OCI-LY7 (cell line): Measurements from ENCODE around the gene HNF1A. TPM values are rescaled to one million over a fixed set of nuclear protein-coding genes. Genes with fewer than 3 reads are reported as not detected.
"Not testable (repeated sequence)": the region's sequence is repeated elsewhere in the genome, so short reads cannot be mapped to it uniquely, and the experiment has no call there.

Experiments used
- BruUV-seq: library from RNA; stranded (reverse); fragments of 400-500 nt; replicated peaks from 2 replicates; lab custom pipeline; 2021; lab: Mats Ljungman, UMichigan
- CTCF ChIA-PET: fragments of 300-600 bp; sonication (Branson Sonifier 250); formaldehyde crosslinking; loops from one replicate; lab custom pipeline; 2022; ENCODE audit warnings: antibody characterized with exemption; ENCODE audit not compliant: unreplicated experiment; lab: Charles Lee
- POLR2A ChIA-PET: fragments of 300-600 bp; sonication (Branson Sonifier 250); formaldehyde crosslinking; loops from one replicate; lab custom pipeline; 2022; ENCODE audit warnings: antibody characterized with exemption; lab: Charles Lee
- DNase-seq: peaks from one replicate; pipeline ENCODE4 v3.0.0-alpha.2; 2015; ENCODE audit warnings: low spot score
- H2AFZ ChIP-seq: fragments of 200-600 bp; sonication (generic), shearing (Covaris generic); 2 replicates; pipeline ENCODE4 v1.6.1; 2014; ENCODE audit warnings: mild to moderate bottlenecking, antibody characterized with exemption, low read length, moderate library complexity
- H3K27ac ChIP-seq: fragments of 200-600 bp; sonication (generic); 2 replicates; pipeline ENCODE4 v1.5.1; 2014; ENCODE audit warnings: mixed run types, low read depth, mild to moderate bottlenecking, moderate library complexity, low read length, inconsistent platforms; ENCODE audit not compliant: poor library complexity, severe bottlenecking
- H3K36me3 ChIP-seq: fragments of 200-600 bp; sonication (generic); 2 replicates; pipeline ENCODE4 v1.6.1; 2014; ENCODE audit warnings: mild to moderate bottlenecking, antibody characterized with exemption, low read length, moderate library complexity, mixed read lengths; ENCODE audit not compliant: insufficient read depth
- H3K4me1 ChIP-seq: fragments of 200-600 bp; sonication (generic); 2 replicates; pipeline ENCODE4 v1.5.1; 2014; ENCODE audit warnings: mild to moderate bottlenecking, low read length; ENCODE audit not compliant: insufficient read depth, poor library complexity, severe bottlenecking
- H3K4me2 ChIP-seq: fragments of 200-600 bp; sonication (generic); 2 replicates; pipeline ENCODE4 v1.6.1; 2014; ENCODE audit warnings: mild to moderate bottlenecking, low read length
- H3K4me3 ChIP-seq: fragments of 200-600 bp; sonication (generic); 2 replicates; pipeline ENCODE4 v1.5.1; 2014; ENCODE audit warnings: mild to moderate bottlenecking, low read depth, low read length; ENCODE audit not compliant: poor library complexity, severe bottlenecking
- H3K79me2 ChIP-seq: fragments of 200-600 bp; sonication (generic); 2 replicates; pipeline ENCODE4 v1.6.1; 2016; ENCODE audit warnings: low read depth, mild to moderate bottlenecking, low read length, moderate library complexity, mixed read lengths; ENCODE audit not compliant: insufficient read depth
- H3K9me2 ChIP-seq: fragments of 200-600 bp; sonication (generic); 2 replicates; pipeline ENCODE4 v1.6.1; 2016; ENCODE audit warnings: mild to moderate bottlenecking, low read length, mixed read lengths; ENCODE audit not compliant: insufficient read depth
- H3K9me3 ChIP-seq: fragments of 200-600 bp; sonication (generic); 2 replicates; pipeline ENCODE4 v1.6.1; 2014; ENCODE audit warnings: mild to moderate bottlenecking, mixed run types, low read length, mixed read lengths
- H4K20me1 ChIP-seq: fragments of 200-600 bp; sonication (generic); 2 replicates; pipeline ENCODE4 v1.6.1; 2014; ENCODE audit warnings: mild to moderate bottlenecking, antibody characterized with exemption, low read length, moderate library complexity, mixed read lengths; ENCODE audit not compliant: insufficient read depth
- EZH2phosphoT487 ChIP-seq: fragments of 200-600 bp; sonication (generic); IDR thresholded peaks from 2 replicates; pipeline ENCODE4 v1.6.1; 2018; ENCODE audit warnings: low read depth, borderline replicate concordance, mild to moderate bottlenecking, mixed run types, antibody characterized with exemption, low read length, moderate library complexity, mixed read lengths
- intact Hi-C: fragments of 100-400 bp; cut with micrococcal nuclease; formaldehyde crosslinking; loops from one replicate; pipeline ENCODE4 v1.10.0; 2022; ENCODE audit not compliant: unreplicated experiment
- total RNA-seq, 2 experiments: library from RNA; depleted of rRNA in 1 of 2; stranded (reverse); fragments of >200 nt in 1 of 2; shearing (Covaris generic) in 1 of 2; gene quantifications; 2 replicates each; pipeline ENCODE4 v1.2.3, GENCODE V29; 2014 to 2022
- TF ChIP-seq, protein P1 (sequence below): fragments of 200-600 bp; sonication (generic); conservative IDR thresholded peaks from 2 replicates; pipeline ENCODE4 v1.5.1; 2014; ENCODE audit warnings: mild to moderate bottlenecking, antibody characterized with exemption, low read length, moderate library complexity, mixed read lengths

HNF1A gene
- total RNA-seq, 2 experiments from 2014 or later, result not detected

DNA sequence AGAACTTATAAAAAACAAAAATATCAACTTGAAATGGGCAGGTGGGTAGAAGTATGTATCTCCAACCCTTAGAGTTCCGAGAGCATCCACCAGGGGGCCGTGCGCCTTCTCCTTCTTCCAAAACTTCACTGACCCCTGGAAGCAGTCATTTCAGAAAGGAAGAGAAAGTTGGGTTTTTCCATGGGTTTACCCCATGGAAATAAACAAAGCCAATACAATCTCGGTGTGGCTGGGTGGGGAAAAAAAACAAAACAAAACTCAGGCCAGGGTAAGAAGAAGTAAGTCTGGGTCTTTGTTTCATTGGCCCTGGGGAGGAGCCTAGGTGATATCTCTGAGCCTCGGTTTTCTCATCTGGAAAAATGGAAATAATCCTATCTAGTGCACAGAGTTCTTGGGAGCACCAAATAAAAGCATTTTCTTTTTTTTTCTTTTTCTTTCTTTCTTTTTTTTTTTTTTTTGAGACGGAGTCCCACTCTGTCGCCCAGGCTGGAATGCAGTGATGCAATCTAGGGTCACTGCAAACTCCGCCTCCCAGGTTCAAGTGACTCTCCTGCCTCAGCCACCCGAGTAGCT is 33.6 kb upstream of the HNF1A start:
- H3K4me1 ChIP-seq, result no peaks in the 10 kb centered on the region
- no peak overlapping the region for H3K4me3 ChIP-seq
- DNase-seq, result peak; percentile 51
- CTCF ChIA-PET, result no interaction called here
- no peaks in the 10 kb centered on the region for H3K36me3 ChIP-seq
- TF ChIP-seq EZH2phosphoT487, result no peak
- TF ChIP-seq, protein P1, sequence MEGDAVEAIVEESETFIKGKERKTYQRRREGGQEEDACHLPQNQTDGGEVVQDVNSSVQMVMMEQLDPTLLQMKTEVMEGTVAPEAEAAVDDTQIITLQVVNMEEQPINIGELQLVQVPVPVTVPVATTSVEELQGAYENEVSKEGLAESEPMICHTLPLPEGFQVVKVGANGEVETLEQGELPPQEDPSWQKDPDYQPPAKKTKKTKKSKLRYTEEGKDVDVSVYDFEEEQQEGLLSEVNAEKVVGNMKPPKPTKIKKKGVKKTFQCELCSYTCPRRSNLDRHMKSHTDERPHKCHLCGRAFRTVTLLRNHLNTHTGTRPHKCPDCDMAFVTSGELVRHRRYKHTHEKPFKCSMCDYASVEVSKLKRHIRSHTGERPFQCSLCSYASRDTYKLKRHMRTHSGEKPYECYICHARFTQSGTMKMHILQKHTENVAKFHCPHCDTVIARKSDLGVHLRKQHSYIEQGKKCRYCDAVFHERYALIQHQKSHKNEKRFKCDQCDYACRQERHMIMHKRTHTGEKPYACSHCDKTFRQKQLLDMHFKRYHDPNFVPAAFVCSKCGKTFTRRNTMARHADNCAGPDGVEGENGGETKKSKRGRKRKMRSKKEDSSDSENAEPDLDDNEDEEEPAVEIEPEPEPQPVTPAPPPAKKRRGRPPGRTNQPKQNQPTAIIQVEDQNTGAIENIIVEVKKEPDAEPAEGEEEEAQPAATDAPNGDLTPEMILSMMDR, result peak; percentile 83
- no peak overlapping the region for H3K27ac ChIP-seq
- intact Hi-C loops, result no loop called here
- no peaks in the 10 kb centered on the region for H3K9me2 ChIP-seq
- no peak overlapping the region for H2AFZ ChIP-seq
- no peaks in the 10 kb centered on the region for H3K9me3 ChIP-seq
- no TSS peak for BruUV-seq
- H3K79me2 ChIP-seq, result no peaks in the 10 kb centered on the region
- H3K4me2 ChIP-seq, result no peak overlapping the region
- POLR2A ChIA-PET, result no interaction called here
- H4K20me1 ChIP-seq, result no peaks in the 10 kb centered on the region

DNA sequence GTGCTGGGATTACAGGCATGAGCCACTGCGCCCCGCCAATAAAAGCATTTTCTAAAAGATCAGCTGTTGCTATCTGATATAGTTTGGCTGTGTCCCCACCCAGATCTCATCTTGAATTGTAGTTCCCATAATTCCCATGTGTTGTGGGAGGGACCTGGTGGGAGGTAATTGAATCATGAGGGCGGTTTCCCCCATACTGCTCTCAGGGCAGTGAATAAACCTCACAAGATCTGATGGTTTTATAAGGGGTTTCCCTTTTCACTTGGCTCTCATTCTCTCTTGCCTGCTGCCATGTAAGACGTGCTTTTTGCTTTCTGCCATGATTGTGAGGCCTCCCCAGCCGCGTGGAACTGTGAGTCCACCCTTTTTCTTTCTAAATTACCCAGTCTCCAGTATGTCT is 32.8 kb upstream of the HNF1A start:
- H3K9me2 ChIP-seq, BruUV-seq, POLR2A ChIA-PET, H3K4me3 ChIP-seq, H3K36me3 ChIP-seq, DNase-seq, H3K27ac ChIP-seq, H3K4me2 ChIP-seq, H3K79me2 ChIP-seq, H3K4me1 ChIP-seq, H4K20me1 ChIP-seq, CTCF ChIA-PET, H3K9me3 ChIP-seq, H2AFZ ChIP-seq, intact Hi-C loops: not testable (repeated sequence)

DNA sequence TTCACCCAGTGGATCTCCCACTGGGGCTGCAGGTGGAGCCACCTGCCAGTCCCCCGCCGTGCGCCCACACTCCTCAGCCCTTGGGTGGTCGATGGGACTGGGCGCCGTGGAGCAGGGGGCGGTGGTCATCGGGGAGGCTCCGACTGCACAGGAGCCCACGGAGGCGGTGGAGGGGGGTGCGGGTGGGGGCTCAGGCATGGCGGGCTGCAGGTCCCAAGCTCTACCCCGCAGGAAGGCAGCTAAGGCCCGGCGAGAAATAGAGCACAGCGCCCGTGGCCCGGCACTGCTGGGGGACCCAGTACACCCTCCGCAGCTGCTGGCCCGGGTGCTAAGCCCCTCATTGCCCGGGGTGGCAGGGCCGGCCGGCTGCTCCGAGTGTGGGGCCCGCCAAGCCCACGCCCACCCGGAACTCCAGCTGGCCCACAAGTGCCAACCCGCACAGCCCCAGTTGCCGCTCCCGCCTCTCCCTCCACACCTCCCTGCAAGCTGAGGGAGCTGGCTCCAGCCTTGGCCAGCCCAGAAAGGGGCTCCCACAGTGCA is 28.0 kb upstream of the HNF1A start:
- H3K9me3 ChIP-seq, H3K4me1 ChIP-seq, DNase-seq, BruUV-seq, CTCF ChIA-PET, H2AFZ ChIP-seq, H3K9me2 ChIP-seq, H3K4me3 ChIP-seq, intact Hi-C loops, H3K4me2 ChIP-seq, H3K27ac ChIP-seq, H3K79me2 ChIP-seq, H3K36me3 ChIP-seq, H4K20me1 ChIP-seq: not testable (repeated sequence)
- POLR2A ChIA-PET, result interaction anchor here (0.6 to 2.0 kb wide), 2 partner anchors 11 to 104 kb away, joined by 3 to 9 read pairs; no protein-coding TSS in a partner anchor
